Activated CD8-positive, alpha-beta T cell treated with anti-CD3 and anti-CD28 coated beads for 36 hours (primary cell): ENCODE measurements around the gene SORT1. TPM values are rescaled to one million over a fixed set of nuclear protein-coding genes. Genes with fewer than 3 reads are reported as not detected.
A peak's percentile ranks its signal among the peaks of the same experiment; 100 is the strongest.

Source experiments
- ATAC-seq: fragments of 200-7000 bp; cut with Tn5 transposase; one replicate; pipeline ENCODE4 v1.10.0; 2021; ENCODE audit warnings: mild to moderate bottlenecking, moderate library complexity
- CTCF ChIA-PET: fragments of 350-600 bp; sonication (Branson Sonifier 250); formaldehyde crosslinking; loops from one replicate; lab custom pipeline; 2021; ENCODE audit warnings: antibody characterized with exemption; lab: Charles Lee
- POLR2A ChIA-PET: fragments of 350-600 bp; sonication (Branson Sonifier 250); formaldehyde crosslinking; loops from one replicate; lab custom pipeline; 2021; ENCODE audit warnings: antibody characterized with exemption; lab: Charles Lee
- DNase-seq: peaks from one replicate; pipeline ENCODE4 v3.0.0-alpha.2; 2020
- H3K27ac Mint-ChIP-seq: one replicate; pipeline ENCODE4 v1.8.0; 2021; ENCODE audit warnings: mild to moderate bottlenecking, mixed read lengths
- H3K27me3 Mint-ChIP-seq: one replicate; pipeline ENCODE4 v1.8.0; 2021; ENCODE audit warnings: mixed read lengths
- H3K36me3 Mint-ChIP-seq: one replicate; pipeline ENCODE4 v1.8.0; 2021; ENCODE audit warnings: low read depth, mixed read lengths
- H3K4me1 Mint-ChIP-seq: one replicate; pipeline ENCODE4 v1.8.0; 2021; ENCODE audit warnings: low read depth, mixed read lengths
- H3K4me3 Mint-ChIP-seq: one replicate; pipeline ENCODE4 v1.8.0; 2021; ENCODE audit warnings: mild to moderate bottlenecking, moderate library complexity, mixed read lengths
- H3K9me3 Mint-ChIP-seq: one replicate; pipeline ENCODE4 v1.8.0; 2021; ENCODE audit warnings: mixed read lengths
- intact Hi-C: fragments of 100-400 bp; cut with micrococcal nuclease; formaldehyde crosslinking; loops from one replicate; pipeline ENCODE4 v1.10.0; 2022
- total RNA-seq, 2 experiments: library from RNA; stranded (reverse); gene quantifications; one replicate each; pipeline ENCODE4 v1.2.3, GENCODE V29; 2021
- TF ChIP-seq, protein P1 (sequence below): fragments of 200-600 bp; IDR thresholded peaks from one replicate; pipeline ENCODE4 v1.8.0; 2022; ENCODE audit warnings: antibody characterized with exemption, mild to moderate bottlenecking

SORT1 gene
- total RNA-seq, 2 experiments from 2014 or later: 2.5 to 3.2 TPM

DNA sequence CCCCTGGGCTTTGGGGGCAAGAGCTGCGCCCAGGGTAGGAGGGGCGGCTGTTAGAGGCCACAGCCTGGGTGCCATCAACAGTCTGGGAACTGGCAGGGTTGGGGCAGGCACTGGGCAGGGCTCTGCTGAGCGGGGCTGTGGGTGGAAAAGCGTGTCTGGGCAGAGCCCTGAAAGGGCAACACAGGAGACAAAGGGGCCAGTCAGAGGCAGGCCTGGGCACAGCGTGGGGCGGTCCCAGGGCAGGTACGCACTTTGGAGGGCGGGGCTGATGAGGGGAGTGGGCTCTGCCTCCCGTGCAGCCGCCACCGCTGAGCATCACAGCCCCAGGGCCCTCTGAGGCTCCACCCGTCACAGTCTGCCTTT is 134.5 kb downstream of the SORT1 start:
- CTCF ChIA-PET: interaction anchor here (0.9 to 4.6 kb wide), 10 partner anchors 10 to 269 kb away, joined by 3 to 47 read pairs (median 4); partner anchors contain the start of genes SARS1 and SORT1
- DNase-seq (no peak), ATAC-seq (peak; percentile 34)
- H3K27me3 Mint-ChIP-seq: no peaks in the 10 kb centered on the region
- H3K4me1 Mint-ChIP-seq: peaks cover 2% of the 10 kb centered on the region
- intact Hi-C loops: loop anchor here (5.0 kb wide), 3 partner anchors 56 to 269 kb away; partner anchors contain the start of gene SORT1
- H3K9me3 Mint-ChIP-seq: no peaks in the 10 kb centered on the region
- POLR2A ChIA-PET: interaction anchor here (1.5 kb wide), 1 partner anchor 9 kb away, joined by 4 read pairs; no protein-coding TSS in a partner anchor
- H3K4me3 Mint-ChIP-seq: peak overlapping the region; percentile 12
- H3K27ac Mint-ChIP-seq: peak overlapping the region; percentile 76
- H3K36me3 Mint-ChIP-seq: no peaks in the 10 kb centered on the region
- TF ChIP-seq, protein P1, sequence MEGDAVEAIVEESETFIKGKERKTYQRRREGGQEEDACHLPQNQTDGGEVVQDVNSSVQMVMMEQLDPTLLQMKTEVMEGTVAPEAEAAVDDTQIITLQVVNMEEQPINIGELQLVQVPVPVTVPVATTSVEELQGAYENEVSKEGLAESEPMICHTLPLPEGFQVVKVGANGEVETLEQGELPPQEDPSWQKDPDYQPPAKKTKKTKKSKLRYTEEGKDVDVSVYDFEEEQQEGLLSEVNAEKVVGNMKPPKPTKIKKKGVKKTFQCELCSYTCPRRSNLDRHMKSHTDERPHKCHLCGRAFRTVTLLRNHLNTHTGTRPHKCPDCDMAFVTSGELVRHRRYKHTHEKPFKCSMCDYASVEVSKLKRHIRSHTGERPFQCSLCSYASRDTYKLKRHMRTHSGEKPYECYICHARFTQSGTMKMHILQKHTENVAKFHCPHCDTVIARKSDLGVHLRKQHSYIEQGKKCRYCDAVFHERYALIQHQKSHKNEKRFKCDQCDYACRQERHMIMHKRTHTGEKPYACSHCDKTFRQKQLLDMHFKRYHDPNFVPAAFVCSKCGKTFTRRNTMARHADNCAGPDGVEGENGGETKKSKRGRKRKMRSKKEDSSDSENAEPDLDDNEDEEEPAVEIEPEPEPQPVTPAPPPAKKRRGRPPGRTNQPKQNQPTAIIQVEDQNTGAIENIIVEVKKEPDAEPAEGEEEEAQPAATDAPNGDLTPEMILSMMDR: no peak

- POLR2A ChIA-PET: no interaction called here
- ATAC-seq: no peak
- no peak overlapping the region for H3K4me3 Mint-ChIP-seq
Observed at GRCh38 chr1:109262231-109263055, 135.3 kb downstream of the SORT1 start.

DNA sequence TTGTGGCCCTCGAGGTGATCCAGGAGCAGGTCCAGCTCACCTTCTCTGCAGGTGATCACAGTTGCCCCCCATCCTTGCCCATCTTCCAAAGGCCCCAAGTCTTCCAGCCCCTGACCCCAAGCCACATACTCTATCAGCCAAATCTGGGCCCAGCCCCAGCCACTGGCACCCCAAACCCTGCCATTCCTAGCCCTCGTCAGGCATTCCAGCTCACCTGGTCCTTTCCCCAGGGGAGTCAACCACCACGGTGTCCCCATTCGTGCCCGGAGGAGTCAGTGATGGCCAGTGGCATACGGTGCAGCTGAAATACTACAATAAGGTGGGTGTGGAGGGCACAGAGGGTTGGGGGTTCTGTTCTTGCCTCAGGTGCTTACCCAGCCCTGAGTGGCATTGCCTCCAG is 136.1 kb downstream of the SORT1 start:
- H3K9me3 Mint-ChIP-seq: no peaks in the 10 kb centered on the region
- no peak overlapping the region for H3K4me3 Mint-ChIP-seq
- H3K4me1 Mint-ChIP-seq: peaks cover 2% of the 10 kb centered on the region
- H3K27ac Mint-ChIP-seq: no peak overlapping the region
- H3K27me3 Mint-ChIP-seq: no peaks in the 10 kb centered on the region
- no peak for ATAC-seq
- TF ChIP-seq, protein P1: no peak
- CTCF ChIA-PET: interaction anchor here (3.5 to 4.6 kb wide), 2 partner anchors 16 to 137 kb away, joined by 18 to 47 read pairs; partner anchors contain the start of gene SORT1
- intact Hi-C loops: loop anchor here (5.0 kb wide), 3 partner anchors 54 to 271 kb away; partner anchors contain the start of gene SORT1
- DNase-seq: no peak
- POLR2A ChIA-PET: no interaction called here
- no peaks in the 10 kb centered on the region for H3K36me3 Mint-ChIP-seq

More at GRCh38 chr1:109262231-109263055, 135.3 kb downstream of the SORT1 start:
- Mint-ChIP-seq H3K9me3 (no peaks in the 10 kb centered on the region), H3K4me1 (peaks cover 2% of the 10 kb centered on the region), H3K36me3 (no peaks in the 10 kb centered on the region), H3K27me3 (no peaks in the 10 kb centered on the region), H3K27ac (no peak overlapping the region)
- no peak for DNase-seq
- TF ChIP-seq, protein P1: no peak
- CTCF ChIA-PET: interaction anchor here (1.1 to 4.6 kb wide), 6 partner anchors 9 to 270 kb away, joined by 3 to 47 read pairs (median 11); partner anchors contain the start of gene SORT1
- intact Hi-C loops: loop anchor here (5.0 kb wide), 3 partner anchors 55 to 270 kb away; partner anchors contain the start of gene SORT1

- Mint-ChIP-seq H3K4me3 (no peak overlapping the region), H3K36me3 (no peaks in the 10 kb centered on the region), H3K9me3 (no peaks in the 10 kb centered on the region), H3K4me1 (peaks cover 4% of the 10 kb centered on the region), H3K27ac (no peak overlapping the region), H3K27me3 (no peaks in the 10 kb centered on the region)
- intact Hi-C loops: loop anchor here (5.0 kb wide), 3 partner anchors 54 to 271 kb away; partner anchors contain the start of gene SORT1
- CTCF ChIA-PET: interaction anchor here (4.6 kb wide), 1 partner anchor 138 kb away, joined by 47 read pairs; the partner anchor contains the start of gene SORT1
- no peak for DNase-seq
- TF ChIP-seq, protein P1: no peak
- ATAC-seq: no peak
- POLR2A ChIA-PET: no interaction called here
Observed at GRCh38 chr1:109261006-109261405, 136.7 kb downstream of the SORT1 start.
